Panc1 (cell line): ENCODE data around the gene TERB2. TPM values are rescaled to one million over a fixed set of nuclear protein-coding genes. Genes with fewer than 3 reads are reported as not detected.
A peak's percentile ranks its signal among the peaks of the same experiment; 100 is the strongest.

Experiments used
- ATAC-seq: fragments of 200-7000 bp; cut with Tn5 transposase; 2 replicates; pipeline ENCODE4 v1.9.1; 2020; ENCODE audit warnings: mild to moderate bottlenecking, moderate library complexity
- BruUV-seq: library from RNA; stranded (reverse); fragments of 400-500 nt; replicated peaks from 2 replicates; lab custom pipeline; 2021; lab: Mats Ljungman, UMichigan
- CTCF ChIA-PET: fragments of 300-600 bp; sonication (Branson Sonifier 250); formaldehyde crosslinking; loops from one replicate; lab custom pipeline; 2022; ENCODE audit warnings: antibody characterized with exemption; lab: Charles Lee
- POLR2A ChIA-PET: fragments of 300-600 bp; sonication (Branson Sonifier 250); formaldehyde crosslinking; loops from one replicate; lab custom pipeline; 2022; ENCODE audit warnings: antibody characterized with exemption; lab: Charles Lee
- DNase-seq: peaks from one replicate; pipeline ENCODE4 v3.0.0-alpha.2; 2010; ENCODE audit warnings: low read depth, low spot score
- H3K27ac ChIP-seq: 2 replicates; pipeline ENCODE4 v1.5.1; 2011; ENCODE audit warnings: mild to moderate bottlenecking, low read length, inconsistent platforms
- H3K27me3 ChIP-seq: fragments of 200-500 bp; sonication (Bioruptor generic); 2 replicates; pipeline ENCODE4 v1.6.0; 2014; ENCODE audit warnings: low read length, inconsistent platforms; ENCODE audit not compliant: control insufficient read depth, insufficient read depth
- H3K36me3 ChIP-seq: fragments of 200-500 bp; sonication (Bioruptor generic); 2 replicates; pipeline ENCODE4 v1.5.1; 2014; ENCODE audit warnings: inconsistent platforms, mild to moderate bottlenecking, low read length, moderate library complexity; ENCODE audit not compliant: control insufficient read depth, insufficient read depth
- H3K4me1 ChIP-seq: 2 replicates; pipeline ENCODE4 v1.5.1; 2011; ENCODE audit warnings: inconsistent platforms, mild to moderate bottlenecking, low read length, moderate library complexity; ENCODE audit not compliant: control insufficient read depth, insufficient read depth
- H3K4me3 ChIP-seq, 2 experiments: 2 replicates each; pipeline ENCODE4 v1.5.1; 2011 to 2012; ENCODE audit warnings: low read depth in 2 of 2, low read length in 2 of 2, mild to moderate bottlenecking in 2 of 2, inconsistent platforms in 1 of 2, moderate library complexity in 1 of 2
- H3K9me3 ChIP-seq: fragments of 200-500 bp; sonication (Bioruptor generic); 2 replicates; pipeline ENCODE4 v1.5.1; 2014; ENCODE audit warnings: low read depth, mild to moderate bottlenecking, inconsistent platforms, low read length, moderate library complexity; ENCODE audit not compliant: control insufficient read depth, insufficient read depth
- CTCF ChIP-seq: fragments of 450-650 bp; IDR thresholded peaks from 2 replicates; pipeline ENCODE4 v1.5.1; 2017; ENCODE audit warnings: mild to moderate bottlenecking
- POLR2AphosphoS5 ChIP-seq: IDR thresholded peaks from 2 replicates; pipeline ENCODE4 v1.6.1; 2012; ENCODE audit warnings: mild to moderate bottlenecking, low read depth, low read length, moderate library complexity
- REST ChIP-seq, 2 experiments: IDR thresholded peaks; 2 replicates each; pipeline ENCODE4 v1.6.1; 2011 to 2012; ENCODE audit warnings: low read depth in 2 of 2, control low read depth in 1 of 2, low read length in 1 of 2, mild to moderate bottlenecking in 1 of 2, moderate library complexity in 1 of 2; ENCODE audit not compliant: insufficient read depth in 1 of 2
- SIN3A ChIP-seq: IDR thresholded peaks from 2 replicates; pipeline ENCODE4 v1.6.1; 2012; ENCODE audit warnings: low read depth, mild to moderate bottlenecking, low read length, moderate library complexity, borderline replicate concordance; ENCODE audit not compliant: insufficient read depth
- TCF7L2 ChIP-seq: IDR thresholded peaks from 2 replicates; pipeline ENCODE4 v1.6.1; 2011; ENCODE audit warnings: mild to moderate bottlenecking, low read depth, low read length, inconsistent platforms
- in situ Hi-C: cut with HindIII; loops from 2 replicates; pipeline ENCODE4 v1.10.0; 2016; ENCODE audit warnings: low sequenced_read_pairs, low pct_unique_long_range_greater_than_20kb
- intact Hi-C: fragments of 100-400 bp; cut with micrococcal nuclease; formaldehyde crosslinking; loops from one replicate; pipeline ENCODE4 v1.10.0; 2022; ENCODE audit not compliant: unreplicated experiment
- total RNA-seq: library from RNA; stranded (reverse); gene quantifications from one replicate; pipeline ENCODE4 v1.2.1, GENCODE V29; 2021; ENCODE audit not compliant: unreplicated experiment

The TERB2 gene
- total RNA-seq, 1 experiment from 2014 or later = not detected

- BruUV-seq = no TSS peak
- TF ChIP-seq SIN3A = no peak
- TF ChIP-seq POLR2AphosphoS5 = no peak
- TF ChIP-seq REST (IDR thresholded peaks at IDR 0.05; ENCODE audit: insufficient read depth in 1 of 2, low read depth in 2 of 2, low read length in 1 of 2) = no peak
- no peak for TF ChIP-seq CTCF
- no peak for TF ChIP-seq TCF7L2
Measured at GRCh38 chr15:45021348-45021747, 64.9 kb downstream of the TERB2 start.

GRCh38 chr15:45022871-45023658 lies 66.6 kb downstream of the TERB2 start, which contains the start of gene SORD:
SORD (plus strand) TSS chr15:45023195; CDS start chr15:45023284, 89 bp downstream.
- Histone ChIP-seq H3K27me3 (no peaks in the 10 kb centered on the region), H3K9me3 (no peaks in the 10 kb centered on the region), H3K36me3 (no peaks in the 10 kb centered on the region; the same call in 1 of the 2 replicates), H3K27ac (peak within 1 kb of the TSS; percentile 89), H3K4me3 (peak within 1 kb of the TSS; percentile 76 to 87), H3K4me1 (peaks cover 6% of the 10 kb centered on the region)
- ChIA-PET POLR2A (no interaction called here), CTCF (interaction anchor here (1.9 kb wide), 1 partner anchor 54 kb away, joined by 5 read pairs; no protein-coding TSS in a partner anchor)
- TF ChIP-seq SIN3A (no peak), POLR2AphosphoS5 (peak; percentile 58; the same call in 1 of the 2 replicates)
- intact Hi-C loops = no loop called here
- DNase-seq = no peak
- in situ Hi-C loops = no loop called here
- peak; percentile 100 for ATAC-seq
- BruUV-seq = no TSS peak

More at GRCh38 chr15:45021348-45021747, 64.9 kb downstream of the TERB2 start:
- Histone ChIP-seq H3K36me3 (no peaks in the 10 kb centered on the region; the same call in 1 of the 2 replicates), H3K27ac (no peak overlapping the region), H3K4me1 (peaks cover 6% of the 10 kb centered on the region), H3K27me3 (no peaks in the 10 kb centered on the region), H3K4me3 (no peak overlapping the region), H3K9me3 (no peaks in the 10 kb centered on the region)
- no peak for DNase-seq
- in situ Hi-C loops (no loop called here), intact Hi-C loops (no loop called here)
- POLR2A ChIA-PET = no interaction called here
- ATAC-seq = no peak
- CTCF ChIA-PET = no interaction called here
